ENCODE results near the gene KLF9.

KLF9 gene

DNA sequence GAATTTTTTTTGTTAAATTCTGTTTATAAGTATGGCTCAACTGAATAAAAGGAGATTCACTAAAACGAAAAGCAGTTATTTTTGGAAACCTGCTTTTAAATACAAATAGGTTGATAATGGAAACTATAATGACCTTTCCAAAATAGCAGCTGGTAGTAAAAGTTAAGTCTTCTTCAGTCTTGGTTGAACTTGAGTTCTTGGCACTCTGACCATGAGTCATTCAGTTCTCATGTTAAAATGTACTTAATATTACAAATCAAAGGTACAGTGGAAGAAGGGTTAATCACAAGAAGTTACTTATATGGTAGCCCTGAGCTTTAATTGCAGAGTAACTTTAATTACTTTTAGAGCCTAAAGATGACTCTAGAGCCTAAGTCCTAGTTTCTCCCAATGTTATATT lies 62.1 kb downstream of the KLF9 start:
- DNase-seq, result no peak

DNA sequence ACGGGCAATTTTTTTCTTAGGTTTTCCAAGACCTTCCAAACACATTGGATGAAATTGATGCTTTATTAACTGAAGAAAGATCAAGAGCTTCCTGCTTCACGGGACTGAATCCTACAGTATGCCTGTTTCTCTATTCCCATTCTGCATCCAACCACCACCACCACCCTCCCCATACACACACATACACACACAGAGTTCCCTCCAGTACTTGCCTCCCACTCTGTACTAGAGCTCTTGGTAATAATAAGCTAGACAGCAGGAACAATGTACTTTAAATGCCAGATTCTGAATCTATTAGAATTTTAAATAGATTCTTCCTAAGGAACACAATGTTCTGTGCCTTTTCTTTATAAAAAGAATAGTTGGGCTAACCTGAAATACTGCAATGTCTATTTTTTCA lies 67.4 kb downstream of the KLF9 start:
- no peak for DNase-seq

DNA sequence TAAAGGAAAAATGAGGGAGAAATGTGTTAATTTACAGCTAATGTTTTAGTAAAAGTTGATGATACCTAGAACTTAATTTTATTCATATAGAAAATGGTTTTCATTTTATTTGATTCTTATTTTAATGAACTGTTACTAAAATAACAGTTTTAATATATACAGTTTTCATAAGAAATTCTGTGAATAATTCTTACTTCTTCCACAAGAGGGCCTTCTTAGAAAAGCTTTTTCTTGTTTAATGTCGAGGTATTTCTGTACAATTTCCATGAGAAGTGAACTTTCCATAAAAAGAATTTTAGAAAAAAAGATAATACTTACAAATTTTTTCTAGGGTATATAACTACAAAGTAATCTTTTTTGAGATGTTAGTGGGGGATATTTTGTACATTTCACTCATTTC lies 73.9 kb downstream of the KLF9 start:
- peak; percentile 31 for DNase-seq
